Stimulated activated CD4-positive, alpha-beta T cell treated with anti-CD3 and anti-CD28 coated beads, TNF-alpha, amount 100 ng/mL, for 1 hour (primary cell): ENCODE measurements around the gene HELB.
"Not testable (repeated sequence)": the region's sequence is repeated elsewhere in the genome, so short reads cannot be mapped to it uniquely, and the experiment has no call there.

Experiments used
- DNase-seq, 3 donors: peaks; one replicate each; pipeline ENCODE4 v3.0.0-alpha.2; 2020; ENCODE audit warnings: low read depth in 3 of 3, low spot score in 1 of 3

HELB gene

GRCh38 chr12:66302827-66303169 is 505 bp downstream of the HELB start:
- no peak for DNase-seq

- DNase-seq: not testable (repeated sequence)
Measured at GRCh38 chr12:66303316-66303804, 1.1 kb downstream of the HELB start.

- DNase-seq: no peak
Measured at GRCh38 chr12:66304296-66304900, 2.1 kb downstream of the HELB start.

GRCh38 chr12:66309606-66310005 is 7.3 kb downstream of the HELB start:
- DNase-seq: no peak

GRCh38 chr12:66312189-66312588 is 9.9 kb downstream of the HELB start:
- no peak for DNase-seq

- no peak for DNase-seq
Measured at GRCh38 chr12:66314278-66314677, 12.0 kb downstream of the HELB start.

- DNase-seq: no peak
Measured at GRCh38 chr12:66319266-66319954, 17.1 kb downstream of the HELB start.

GRCh38 chr12:66320996-66321395 is 18.7 kb downstream of the HELB start:
- DNase-seq: no peak

- DNase-seq: no peak
Measured at GRCh38 chr12:66321435-66321834, 19.1 kb downstream of the HELB start.

- no peak for DNase-seq
Measured at GRCh38 chr12:66323017-66323416, 20.7 kb downstream of the HELB start.

- DNase-seq: no peak
Measured at GRCh38 chr12:66329941-66330340, 27.6 kb downstream of the HELB start.

- DNase-seq: no peak
Measured at GRCh38 chr12:66331016-66331415, 28.7 kb downstream of the HELB start.

GRCh38 chr12:66331814-66332213 is 29.5 kb downstream of the HELB start:
- DNase-seq: no peak

- no peak for DNase-seq
Measured at GRCh38 chr12:66335746-66336145, 33.5 kb downstream of the HELB start.

GRCh38 chr12:66337381-66338010 is 35.2 kb downstream of the HELB start:
- DNase-seq: no peak

GRCh38 chr12:66340131-66340530 is 37.8 kb downstream of the HELB start:
- DNase-seq: no peak

GRCh38 chr12:66341126-66341525 is 38.8 kb downstream of the HELB start:
- no peak for DNase-seq

- no peak for DNase-seq
Measured at GRCh38 chr12:66345212-66345611, 42.9 kb downstream of the HELB start.

GRCh38 chr12:66345956-66346355 is 43.7 kb downstream of the HELB start:
- no peak for DNase-seq

- no peak for DNase-seq
Measured at GRCh38 chr12:66351301-66351700, 49.0 kb downstream of the HELB start.

- DNase-seq: no peak
Measured at GRCh38 chr12:66352197-66352596, 49.9 kb downstream of the HELB start.

GRCh38 chr12:66352899-66353298 is 50.6 kb downstream of the HELB start:
- DNase-seq: no peak

- no peak for DNase-seq
Measured at GRCh38 chr12:66354291-66354690, 52.0 kb downstream of the HELB start.
